ENCODE data around the gene TRIM44.

Gene TRIM44

GRCh38 chr11:35635933-35636332, 26.6 kb upstream of the TRIM44 start:
- TF ChIP-seq, protein P1, sequence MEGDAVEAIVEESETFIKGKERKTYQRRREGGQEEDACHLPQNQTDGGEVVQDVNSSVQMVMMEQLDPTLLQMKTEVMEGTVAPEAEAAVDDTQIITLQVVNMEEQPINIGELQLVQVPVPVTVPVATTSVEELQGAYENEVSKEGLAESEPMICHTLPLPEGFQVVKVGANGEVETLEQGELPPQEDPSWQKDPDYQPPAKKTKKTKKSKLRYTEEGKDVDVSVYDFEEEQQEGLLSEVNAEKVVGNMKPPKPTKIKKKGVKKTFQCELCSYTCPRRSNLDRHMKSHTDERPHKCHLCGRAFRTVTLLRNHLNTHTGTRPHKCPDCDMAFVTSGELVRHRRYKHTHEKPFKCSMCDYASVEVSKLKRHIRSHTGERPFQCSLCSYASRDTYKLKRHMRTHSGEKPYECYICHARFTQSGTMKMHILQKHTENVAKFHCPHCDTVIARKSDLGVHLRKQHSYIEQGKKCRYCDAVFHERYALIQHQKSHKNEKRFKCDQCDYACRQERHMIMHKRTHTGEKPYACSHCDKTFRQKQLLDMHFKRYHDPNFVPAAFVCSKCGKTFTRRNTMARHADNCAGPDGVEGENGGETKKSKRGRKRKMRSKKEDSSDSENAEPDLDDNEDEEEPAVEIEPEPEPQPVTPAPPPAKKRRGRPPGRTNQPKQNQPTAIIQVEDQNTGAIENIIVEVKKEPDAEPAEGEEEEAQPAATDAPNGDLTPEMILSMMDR (IDR thresholded peaks at IDR 0.05; ENCODE audit: insufficient read depth, low read length, poor library complexity, severe bottlenecking): no peak
- TF ChIP-seq EZH2phosphoT487 (conservative IDR thresholded peaks at IDR 0.05; ENCODE audit: low read length): no peak
- Histone ChIP-seq H3K36me3 (ENCODE audit: low read length) (no peaks in the 10 kb centered on the region), H3K9me3 (ENCODE audit: insufficient read depth, low read length) (no peaks in the 10 kb centered on the region), H3K79me2 (ENCODE audit: insufficient read depth, low read length) (no peaks in the 10 kb centered on the region), H3K27me3 (ENCODE audit: low read length) (no peaks in the 10 kb centered on the region), H3K9me2 (replicated peaks; ENCODE audit: insufficient read depth, low read length) (no peaks in the 10 kb centered on the region), H3F3A (ENCODE audit: insufficient read depth) (no peaks in the 10 kb centered on the region), H2AFZ (ENCODE audit: low read depth, low read length, severe bottlenecking) (no peak overlapping the region), H4K20me1 (ENCODE audit: low read depth, low read length) (no peaks in the 10 kb centered on the region), H3K4me2 (ENCODE audit: low read depth, low read length, poor library complexity, severe bottlenecking) (no peak overlapping the region), H3K27ac (ENCODE audit: low read depth, low read length) (no peak overlapping the region), H3K4me3 (ENCODE audit: insufficient read depth, low read length, poor library complexity, severe bottlenecking) (no peak overlapping the region), H3K9ac (ENCODE audit: low read length) (no peak overlapping the region)

DNA sequence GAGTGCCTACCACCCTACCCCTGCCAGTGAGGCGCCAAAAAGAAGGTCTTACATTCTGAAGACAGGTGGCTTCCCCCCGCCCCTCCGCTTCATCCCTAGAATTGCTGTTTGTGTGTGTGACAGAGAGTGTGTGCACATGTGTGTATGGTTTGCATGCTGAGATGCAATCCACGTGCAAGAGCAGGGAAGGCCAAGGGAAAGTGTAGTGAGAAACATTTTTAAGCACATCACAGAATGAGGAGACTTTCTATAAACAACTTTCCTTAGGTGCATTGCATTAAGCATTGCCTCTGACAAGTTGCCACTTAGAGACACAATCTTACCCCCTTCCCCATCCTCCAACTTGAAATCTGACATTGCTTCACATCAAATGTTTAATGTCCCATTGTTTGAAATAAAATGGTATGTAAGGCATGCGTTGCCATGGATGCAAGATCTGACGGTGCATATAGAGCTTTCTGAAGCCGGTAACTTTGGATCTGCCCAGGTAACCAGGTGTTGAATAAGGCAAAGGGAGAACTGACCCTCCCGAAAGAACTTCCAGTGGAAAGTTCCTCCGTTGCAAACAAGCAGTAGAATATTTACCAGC, 22.9 kb upstream of the TRIM44 start:
- Histone ChIP-seq H3K27me3 (ENCODE audit: low read length) (no peaks in the 10 kb centered on the region), H3K9me3 (ENCODE audit: insufficient read depth, low read length) (no peaks in the 10 kb centered on the region), H3K9me2 (replicated peaks; ENCODE audit: insufficient read depth, low read length) (no peaks in the 10 kb centered on the region), H3F3A (ENCODE audit: insufficient read depth) (no peaks in the 10 kb centered on the region), H4K20me1 (ENCODE audit: low read depth, low read length) (no peaks in the 10 kb centered on the region), H3K27ac (ENCODE audit: low read depth, low read length) (no peak overlapping the region), H3K9ac (ENCODE audit: low read length) (no peak overlapping the region), H3K79me2 (ENCODE audit: insufficient read depth, low read length) (no peaks in the 10 kb centered on the region), H3K4me2 (ENCODE audit: low read depth, low read length, poor library complexity, severe bottlenecking) (no peak overlapping the region), H2AFZ (ENCODE audit: low read depth, low read length, severe bottlenecking) (no peak overlapping the region), H3K4me3 (ENCODE audit: insufficient read depth, low read length, poor library complexity, severe bottlenecking) (no peak overlapping the region), H3K36me3 (ENCODE audit: low read length) (no peaks in the 10 kb centered on the region)
- TF ChIP-seq, protein P1 (IDR thresholded peaks at IDR 0.05; ENCODE audit: insufficient read depth, low read length, poor library complexity, severe bottlenecking): no peak
- TF ChIP-seq EZH2phosphoT487 (conservative IDR thresholded peaks at IDR 0.05; ENCODE audit: low read length): no peak

DNA sequence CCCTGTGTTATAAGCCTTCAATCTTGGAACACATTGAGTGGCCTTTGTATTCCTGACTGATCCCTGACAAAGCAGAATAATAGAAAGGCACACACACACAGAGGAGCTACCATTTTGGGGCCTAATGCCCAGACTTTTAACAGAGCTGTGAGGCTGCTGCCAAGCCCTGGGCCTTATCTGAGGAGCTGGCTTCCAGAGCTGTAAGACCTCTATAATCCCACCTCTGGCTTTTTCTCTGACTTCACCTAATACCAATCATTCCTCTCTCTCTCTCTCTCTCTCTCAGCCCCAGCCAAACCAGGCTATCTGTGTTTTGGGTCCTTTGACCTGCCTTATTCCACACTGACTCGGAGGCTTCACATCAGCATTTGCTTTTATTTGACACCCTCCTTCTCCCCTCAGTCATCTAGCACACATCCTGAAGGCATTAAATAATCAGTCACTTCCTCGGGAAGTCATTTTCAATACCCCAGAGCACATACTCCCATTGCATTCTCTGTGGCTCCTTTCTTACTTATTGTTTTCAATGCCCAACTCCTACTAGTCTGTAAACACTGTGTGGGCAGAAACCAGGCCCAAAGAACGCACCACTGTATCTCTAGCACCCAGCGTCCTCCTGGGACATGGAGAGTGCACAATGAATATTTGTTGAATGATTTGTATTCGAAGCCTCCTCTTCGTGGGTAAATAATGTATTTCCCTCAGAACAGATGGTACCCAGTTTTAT, 21.2 kb upstream of the TRIM44 start:
- Histone ChIP-seq H3K27me3 (ENCODE audit: low read length) (no peaks in the 10 kb centered on the region), H3K9ac (ENCODE audit: low read length) (no peak overlapping the region), H3K9me2 (replicated peaks; ENCODE audit: insufficient read depth, low read length) (no peaks in the 10 kb centered on the region), H3K27ac (ENCODE audit: low read depth, low read length) (no peak overlapping the region), H4K20me1 (ENCODE audit: low read depth, low read length) (no peaks in the 10 kb centered on the region), H2AFZ (ENCODE audit: low read depth, low read length, severe bottlenecking) (no peak overlapping the region), H3K36me3 (ENCODE audit: low read length) (no peaks in the 10 kb centered on the region), H3K9me3 (ENCODE audit: insufficient read depth, low read length) (no peaks in the 10 kb centered on the region), H3K4me3 (ENCODE audit: insufficient read depth, low read length, poor library complexity, severe bottlenecking) (no peak overlapping the region), H3K79me2 (ENCODE audit: insufficient read depth, low read length) (no peaks in the 10 kb centered on the region), H3F3A (ENCODE audit: insufficient read depth) (no peaks in the 10 kb centered on the region), H3K4me2 (ENCODE audit: low read depth, low read length, poor library complexity, severe bottlenecking) (no peak overlapping the region)
- TF ChIP-seq, protein P1 (IDR thresholded peaks at IDR 0.05; ENCODE audit: insufficient read depth, low read length, poor library complexity, severe bottlenecking): no peak

All from SU-DHL-6 (cell line).